NK-92 (cell line): ENCODE data around the gene KCNK3.
"Not testable (repeated sequence)": the region's sequence is repeated elsewhere in the genome, so short reads cannot be mapped to it uniquely, and the experiment has no call there.

Experiments used
- DNase-seq: peaks from one replicate; lab custom pipeline; 2025; ENCODE audit not compliant: unreplicated experiment; lab: John Stamatoyannopoulos, UW

KCNK3 gene

GRCh38 chr2:26692279-26692896 is at the start of gene KCNK3:
Gene KCNK3, plus strand, starts transcription at chr2:26692722. Its CDS starts 154 bp downstream, at chr2:26692876.
- no peak for DNase-seq

GRCh38 chr2:26644188-26644835 is 48.2 kb upstream of the KCNK3 start:
- DNase-seq = no peak

GRCh38 chr2:26645762-26646161 is 46.8 kb upstream of the KCNK3 start:
- DNase-seq = no peak

DNA sequence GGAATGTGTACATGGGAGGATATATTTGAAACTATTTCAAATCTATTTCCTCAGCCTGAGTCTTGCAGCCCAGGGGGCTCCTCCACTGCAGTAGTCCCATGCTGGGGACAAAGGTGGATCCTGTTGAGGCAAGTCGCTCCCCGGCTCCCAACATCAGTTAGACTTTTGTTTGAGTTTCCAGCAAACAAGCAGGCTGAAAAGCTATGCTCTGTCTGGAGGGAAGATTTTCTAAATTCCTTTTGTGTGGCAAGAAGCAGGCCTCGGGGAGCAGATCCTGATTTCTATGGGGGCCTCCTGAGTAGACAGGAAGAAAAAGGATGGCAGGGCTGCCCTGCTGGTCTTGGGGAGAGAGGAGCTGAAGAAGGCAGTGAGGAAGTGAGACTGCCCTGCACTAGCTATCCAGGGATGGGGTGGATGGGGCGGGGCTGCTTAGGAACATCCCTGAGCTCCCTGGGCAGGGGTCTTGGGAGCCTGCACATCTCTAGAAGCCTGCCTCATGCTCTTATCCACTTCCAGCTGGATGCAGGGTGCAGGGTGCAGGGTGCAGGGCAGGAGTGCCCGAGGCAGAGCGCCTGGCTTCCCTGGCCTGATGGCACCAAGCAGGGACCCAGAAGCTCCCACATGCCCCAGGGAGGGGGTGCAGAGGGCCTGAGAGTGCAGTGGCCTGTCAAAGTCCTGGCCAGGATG is 45.4 kb upstream of the KCNK3 start:
- no peak for DNase-seq

- DNase-seq = no peak
These were observed 44.5 kb upstream of the KCNK3 start for GRCh38 chr2:26647981-26648380.

DNA sequence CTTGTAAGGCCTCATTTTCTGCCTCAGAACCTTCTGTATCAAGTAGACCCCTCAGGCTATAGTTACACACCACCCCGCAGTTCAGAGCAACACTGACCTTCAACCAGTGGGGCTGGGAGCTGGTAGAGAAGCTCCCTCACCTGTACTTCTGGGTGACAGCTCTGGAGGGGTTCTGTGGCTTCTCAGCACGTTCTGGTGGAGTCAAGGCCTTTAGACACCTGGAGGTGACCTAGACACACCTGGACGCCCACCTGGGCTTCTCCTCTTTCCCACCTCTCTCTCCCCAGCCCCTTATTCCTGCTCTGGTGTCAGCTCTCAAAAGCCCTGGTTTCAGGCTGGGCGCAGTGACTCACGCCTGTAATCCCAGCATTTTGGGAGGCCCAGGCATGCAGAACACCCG is 44.0 kb upstream of the KCNK3 start:
- DNase-seq = no peak

DNA sequence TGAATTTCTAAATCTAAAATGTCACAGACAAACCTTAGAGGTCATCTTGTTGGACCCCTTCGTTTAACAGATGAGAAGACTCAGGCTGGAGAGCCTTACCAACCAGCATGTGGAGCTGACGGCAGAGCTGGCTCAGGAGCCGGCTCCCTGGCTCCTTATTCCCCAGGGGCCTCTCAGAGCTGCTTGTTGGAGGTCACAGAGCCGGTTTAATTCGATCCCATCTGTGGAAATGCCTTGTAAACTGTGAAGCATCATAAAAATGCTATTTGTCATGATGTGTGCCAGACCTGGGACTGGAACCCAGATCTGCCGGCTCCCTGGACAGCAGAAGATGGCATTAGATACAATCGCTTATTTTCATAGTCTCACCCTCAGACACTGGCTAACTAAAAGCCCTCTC is 43.2 kb upstream of the KCNK3 start:
- no peak for DNase-seq

- DNase-seq = no peak
These were observed 42.4 kb upstream of the KCNK3 start for GRCh38 chr2:26649992-26650712.

DNA sequence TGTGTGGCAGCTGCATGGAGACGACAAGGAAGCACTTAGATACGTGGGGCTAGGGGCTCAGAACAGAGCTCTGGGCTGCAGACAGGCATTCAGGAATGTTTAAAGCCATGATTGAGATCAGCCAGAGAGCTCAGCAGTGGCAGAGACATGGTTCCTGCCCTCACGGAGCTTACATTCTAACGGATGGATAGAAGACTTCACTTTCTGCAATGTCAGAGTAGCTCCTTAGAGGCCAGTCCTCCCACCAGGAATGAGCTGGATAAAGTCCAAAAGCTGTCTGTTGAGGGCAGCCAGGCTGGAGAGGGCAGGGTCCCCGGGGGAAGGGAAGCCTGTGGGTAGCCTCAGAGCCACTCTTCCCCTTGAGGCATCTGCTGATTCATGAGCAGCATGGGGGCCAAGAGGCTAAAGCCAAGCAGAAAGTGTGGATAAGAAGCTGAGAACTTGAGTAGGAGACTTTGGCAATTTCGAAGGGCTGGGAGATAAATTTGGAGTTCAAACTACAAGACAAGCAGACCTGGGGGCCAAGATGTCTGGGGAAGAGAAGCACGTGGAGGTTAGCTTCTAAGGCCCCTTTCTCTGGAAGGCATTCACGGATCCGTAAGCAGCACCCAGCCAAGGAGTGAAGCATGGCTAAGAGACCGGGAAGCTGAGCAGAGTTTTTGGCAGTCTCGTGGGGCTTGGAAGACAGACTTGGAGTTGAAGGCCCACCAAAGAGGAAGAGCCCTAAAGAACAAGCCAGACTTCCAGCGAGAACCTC is 41.6 kb upstream of the KCNK3 start:
- DNase-seq = no peak

- no peak for DNase-seq
These were observed 41.1 kb upstream of the KCNK3 start for GRCh38 chr2:26651470-26651771.

- DNase-seq = no peak
These were observed 40.7 kb upstream of the KCNK3 start for GRCh38 chr2:26651799-26652198.

DNA sequence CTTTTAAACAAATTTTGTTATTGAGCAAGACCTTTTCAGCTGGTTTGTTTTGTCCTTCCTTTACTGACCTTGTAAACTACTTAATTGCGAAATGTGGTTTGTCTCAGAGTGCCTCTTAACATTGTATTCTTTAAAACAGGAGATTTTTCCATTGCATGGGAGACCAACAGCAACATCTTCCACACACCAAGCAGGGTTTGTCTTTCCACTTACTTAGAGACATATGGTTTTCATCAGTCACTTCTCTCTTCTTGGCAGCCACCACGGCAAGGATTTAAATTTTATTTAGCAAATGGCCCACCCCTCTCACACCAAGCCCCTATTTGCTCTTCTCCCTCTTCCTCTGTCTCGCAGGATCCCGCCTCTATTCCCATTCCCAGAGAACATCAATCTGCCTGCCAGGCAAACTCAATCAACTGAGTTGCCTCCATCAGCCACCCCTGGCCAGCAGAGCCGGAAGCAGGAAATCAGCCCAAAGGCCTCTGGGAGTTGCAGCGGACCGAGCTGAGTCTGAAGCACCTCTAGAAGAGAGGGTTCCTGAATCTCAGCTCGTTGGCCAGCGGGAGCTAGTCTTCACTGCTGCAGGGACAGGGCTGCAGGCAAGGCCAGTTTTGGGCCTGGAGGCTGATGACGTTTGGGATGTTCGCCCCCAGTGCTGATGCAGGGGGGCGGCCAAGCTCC is 40.0 kb upstream of the KCNK3 start:
- DNase-seq = no peak

GRCh38 chr2:26653207-26654060 is 39.1 kb upstream of the KCNK3 start:
- DNase-seq = no peak

- DNase-seq = no peak
These were observed 38.5 kb upstream of the KCNK3 start for GRCh38 chr2:26654061-26654340.

GRCh38 chr2:26655120-26655519 is 37.4 kb upstream of the KCNK3 start:
- DNase-seq = not testable (repeated sequence)

- DNase-seq = no peak
These were observed 36.8 kb upstream of the KCNK3 start for GRCh38 chr2:26655611-26656195.

DNA sequence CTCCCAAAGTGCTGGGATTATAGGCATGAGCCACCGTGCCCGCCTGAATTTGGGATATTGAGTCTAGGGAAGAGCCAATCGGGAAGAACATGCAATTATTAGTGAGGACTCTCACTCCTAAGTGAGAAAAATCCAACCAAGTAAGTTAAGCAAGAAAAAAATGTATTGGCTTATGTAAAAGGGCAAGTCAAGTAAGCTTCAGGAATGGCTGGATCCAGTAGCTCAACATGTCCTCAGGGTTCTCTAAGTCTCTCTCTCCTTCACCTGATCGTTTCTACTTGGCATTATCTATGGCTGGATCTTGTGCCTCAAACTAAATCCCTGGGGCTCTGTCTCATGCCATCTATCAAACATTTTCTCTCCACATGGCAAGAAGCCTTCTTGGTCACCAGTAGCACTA is 35.3 kb upstream of the KCNK3 start:
- DNase-seq = no peak

DNA sequence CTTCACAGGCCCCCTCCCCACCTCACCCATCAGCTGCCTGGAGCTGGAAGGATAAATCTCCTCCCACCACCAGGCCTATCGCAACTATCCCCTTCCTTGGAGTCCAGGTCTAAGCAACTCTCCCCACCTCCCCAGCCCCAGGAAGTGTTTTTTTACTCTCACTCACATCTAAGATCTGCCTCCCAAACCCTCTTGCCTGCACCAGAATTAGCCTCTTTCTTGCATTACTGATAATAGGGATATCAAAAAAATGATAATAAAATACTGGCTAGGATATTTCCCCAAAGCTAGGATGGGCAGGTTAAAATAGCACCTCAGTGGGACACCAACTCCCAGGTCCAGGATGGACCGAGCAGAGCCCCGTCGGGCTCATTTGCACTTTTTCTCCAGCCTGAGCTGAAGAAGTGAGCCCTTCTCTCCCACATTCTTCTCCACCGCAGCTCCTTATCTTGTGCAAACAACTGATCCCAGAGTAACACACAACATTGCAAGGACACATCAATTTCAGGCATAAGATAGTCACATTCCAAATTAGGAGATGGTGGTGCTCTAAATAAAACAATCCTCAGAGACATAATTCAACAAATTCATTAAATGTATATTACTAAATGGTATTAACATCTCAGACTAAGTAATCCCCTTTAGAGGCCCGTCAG is 33.7 kb upstream of the KCNK3 start:
- no peak for DNase-seq

DNA sequence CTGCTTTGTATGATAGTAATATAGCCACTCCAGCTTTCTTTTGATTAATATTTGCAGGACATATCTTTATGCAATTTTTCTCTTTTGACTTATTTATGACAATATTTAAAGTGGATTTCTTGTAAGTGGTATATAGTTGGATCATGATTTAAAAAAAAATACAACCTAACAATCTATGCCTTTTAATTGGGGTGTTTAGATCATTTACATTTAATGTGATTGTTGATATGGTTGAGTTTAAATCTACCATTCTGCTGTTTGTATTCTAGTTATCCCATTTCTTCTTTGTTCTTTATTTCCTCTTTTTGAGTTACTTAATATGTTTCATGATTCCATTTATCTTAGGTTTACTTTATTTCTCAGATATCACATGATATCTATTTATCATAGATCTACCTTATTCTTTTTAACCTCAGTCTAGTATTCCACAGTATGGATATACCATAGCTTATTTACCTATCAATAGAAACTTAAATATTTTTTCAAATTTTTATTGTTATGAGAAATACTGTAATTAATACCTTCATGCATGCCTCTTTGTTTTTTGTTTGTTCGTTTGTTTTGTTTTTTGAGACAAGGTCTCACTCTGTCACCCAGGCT is 32.1 kb upstream of the KCNK3 start:
- DNase-seq = no peak
